Neuron (in vitro differentiated cells): Measurements from ENCODE around the gene MYOD1.

Experiments used
- H2AFZ ChIP-seq: one replicate; pipeline ENCODE4 v1.6.1; 2013; ENCODE audit warnings: low read depth, mild to moderate bottlenecking, inconsistent platforms, low read length, moderate library complexity
- H3K27me3 ChIP-seq: one replicate; pipeline ENCODE4 v1.6.1; 2013; ENCODE audit warnings: low read length; ENCODE audit not compliant: insufficient read depth
- H3K36me3 ChIP-seq: one replicate; pipeline ENCODE4 v1.6.1; 2013; ENCODE audit warnings: low read length; ENCODE audit not compliant: insufficient read depth
- H3K4me1 ChIP-seq: one replicate; pipeline ENCODE4 v1.6.1; 2013; ENCODE audit warnings: low read length; ENCODE audit not compliant: insufficient read depth
- H3K4me3 ChIP-seq: 2 replicates; pipeline ENCODE4 v1.5.1; 2013; ENCODE audit warnings: mild to moderate bottlenecking, low read length, moderate library complexity
- H3K9me3 ChIP-seq: one replicate; pipeline ENCODE4 v1.6.1; 2013; ENCODE audit warnings: low read length

MYOD1 gene

GRCh38 chr11:17694494-17695110, 24.8 kb upstream of the MYOD1 start:
- Histone ChIP-seq H3K4me1 (no peaks in the 10 kb centered on the region), H3K27me3 (peaks cover 64% of the 10 kb centered on the region)

GRCh38 chr11:17695454-17696441, 23.6 kb upstream of the MYOD1 start:
- H3K36me3 ChIP-seq, result no peaks in the 10 kb centered on the region
- H3K27me3 ChIP-seq, result peaks cover 68% of the 10 kb centered on the region
- no peak overlapping the region for H3K4me3 ChIP-seq
- no peaks in the 10 kb centered on the region for H3K9me3 ChIP-seq
- no peak overlapping the region for H2AFZ ChIP-seq
- no peaks in the 10 kb centered on the region for H3K4me1 ChIP-seq

More at GRCh38 chr11:17694494-17695110, 24.8 kb upstream of the MYOD1 start:
- Histone ChIP-seq H2AFZ (no peak overlapping the region), H3K4me3 (no peak overlapping the region), H3K36me3 (no peaks in the 10 kb centered on the region), H3K9me3 (no peaks in the 10 kb centered on the region)

- H2AFZ ChIP-seq, result no peak overlapping the region
- peaks cover 62% of the 10 kb centered on the region for H3K27me3 ChIP-seq
- no peaks in the 10 kb centered on the region for H3K9me3 ChIP-seq
- no peak overlapping the region for H3K4me3 ChIP-seq
- no peaks in the 10 kb centered on the region for H3K4me1 ChIP-seq
- no peaks in the 10 kb centered on the region for H3K36me3 ChIP-seq
Observed at GRCh38 chr11:17696741-17697140, 22.6 kb upstream of the MYOD1 start.

DNA sequence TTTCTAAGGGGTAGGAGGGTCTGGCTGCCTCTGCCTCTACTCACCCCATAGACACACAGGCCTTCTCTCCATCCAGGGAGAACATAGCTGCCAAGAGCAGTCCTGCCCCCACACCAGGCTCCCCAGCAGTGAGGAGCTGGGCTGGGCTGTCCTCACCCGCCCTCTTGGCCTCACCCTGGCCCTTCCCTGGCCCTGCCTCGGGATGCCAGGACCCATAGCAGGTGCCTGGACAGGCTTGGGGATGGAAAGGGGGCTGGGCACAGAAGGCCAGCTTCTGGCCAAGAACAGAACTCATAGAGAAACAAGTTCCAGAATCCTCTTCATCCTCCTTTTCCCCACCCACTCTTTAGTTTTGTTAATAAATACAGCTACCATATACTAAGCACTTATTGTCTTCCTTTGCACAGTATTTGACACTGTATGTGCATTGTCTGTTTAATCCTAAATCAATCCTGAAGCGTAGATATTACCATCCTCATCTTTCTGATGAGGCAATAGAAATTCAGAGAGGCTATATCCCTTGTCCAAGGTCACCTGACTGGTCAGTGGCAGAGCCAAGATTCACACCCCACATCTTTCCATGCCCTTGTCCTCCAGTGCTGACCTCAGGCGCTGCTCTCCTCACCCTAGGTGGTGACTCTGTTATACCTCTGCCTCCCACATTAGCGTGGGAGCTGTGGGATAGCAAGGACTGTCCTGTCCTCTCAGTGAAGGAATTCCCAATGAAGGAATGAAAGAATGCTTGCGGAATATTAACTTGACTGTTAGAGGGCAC, 22.0 kb upstream of the MYOD1 start:
- H3K4me3 ChIP-seq, result no peak overlapping the region
- no peaks in the 10 kb centered on the region for H3K36me3 ChIP-seq
- H3K27me3 ChIP-seq, result peaks cover 56% of the 10 kb centered on the region
- H3K9me3 ChIP-seq, result no peaks in the 10 kb centered on the region
- no peaks in the 10 kb centered on the region for H3K4me1 ChIP-seq
- H2AFZ ChIP-seq, result no peak overlapping the region

DNA sequence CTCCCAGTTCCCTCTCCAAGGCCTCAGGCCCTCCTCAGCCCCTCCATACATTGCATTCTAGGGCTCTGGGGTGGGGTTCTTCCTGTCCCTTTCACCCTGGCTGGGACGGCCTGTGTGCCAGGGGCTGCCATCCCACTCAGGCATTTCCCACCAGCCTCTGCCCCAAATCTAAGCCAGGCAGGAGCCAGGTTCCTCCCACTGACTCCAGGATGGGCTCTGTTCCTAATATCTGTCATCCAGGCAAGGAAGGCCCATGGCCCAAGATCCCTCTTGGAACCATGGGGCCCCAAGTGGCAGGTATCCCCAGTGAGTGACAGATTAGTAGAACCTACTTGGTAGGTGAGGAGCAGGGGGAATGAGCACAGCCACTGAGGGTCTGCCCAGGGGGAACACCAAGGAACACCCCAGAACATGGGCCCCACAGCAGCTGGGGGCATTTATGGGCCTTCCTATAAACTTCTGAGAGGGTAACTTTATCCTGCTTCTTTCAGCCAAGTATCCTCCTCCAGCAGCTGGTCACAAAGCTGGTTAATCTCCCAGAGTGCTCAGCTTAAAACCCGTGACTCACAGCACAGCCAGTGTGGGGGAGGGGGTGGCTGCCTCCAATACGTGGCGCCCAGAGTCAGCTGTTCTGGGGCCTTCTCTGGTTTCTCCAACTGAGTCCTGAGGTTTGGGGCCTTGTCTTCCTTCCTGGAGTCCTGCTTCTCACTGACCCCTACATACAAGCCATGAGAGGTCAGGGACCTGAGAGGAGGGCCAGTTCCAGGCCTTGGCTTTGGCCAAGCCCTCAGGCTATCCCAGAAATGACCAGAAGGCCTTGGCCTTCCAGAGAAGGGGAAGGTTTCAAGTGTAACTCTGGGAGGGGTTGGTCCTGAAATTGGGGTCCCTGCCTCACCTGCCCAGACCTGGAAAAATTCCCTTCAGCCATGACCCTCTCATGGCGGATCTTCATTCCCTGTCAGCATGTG, 19.9 kb upstream of the MYOD1 start:
- no peak overlapping the region for H2AFZ ChIP-seq
- no peaks in the 10 kb centered on the region for H3K36me3 ChIP-seq
- no peaks in the 10 kb centered on the region for H3K9me3 ChIP-seq
- no peak overlapping the region for H3K4me3 ChIP-seq
- H3K27me3 ChIP-seq, result peaks cover 39% of the 10 kb centered on the region
- H3K4me1 ChIP-seq, result no peaks in the 10 kb centered on the region

DNA sequence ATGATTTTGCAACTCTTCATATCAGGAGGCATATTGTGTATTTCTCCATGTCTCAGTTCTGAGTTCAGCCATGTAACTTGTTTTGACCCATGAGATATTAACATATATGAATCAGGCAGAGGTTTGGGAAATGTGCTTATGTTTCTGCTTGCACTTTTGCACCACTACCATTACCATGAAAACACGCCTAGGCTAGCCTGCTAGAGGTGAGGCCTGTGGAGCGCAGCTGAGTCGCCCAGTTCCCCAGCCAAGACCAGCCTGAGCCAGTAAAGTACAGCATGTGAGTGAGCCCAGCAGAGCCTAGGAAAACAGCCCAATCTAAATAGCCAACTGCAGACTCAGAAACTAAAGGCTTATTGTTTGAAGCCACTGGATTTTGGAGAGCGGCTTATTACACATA, 18.4 kb upstream of the MYOD1 start:
- H3K36me3 ChIP-seq, result no peaks in the 10 kb centered on the region
- H2AFZ ChIP-seq, result no peak overlapping the region
- no peaks in the 10 kb centered on the region for H3K9me3 ChIP-seq
- H3K4me3 ChIP-seq, result no peak overlapping the region
- H3K27me3 ChIP-seq, result peaks cover 24% of the 10 kb centered on the region
- no peaks in the 10 kb centered on the region for H3K4me1 ChIP-seq

GRCh38 chr11:17702876-17703275, 16.5 kb upstream of the MYOD1 start:
- Histone ChIP-seq H3K36me3 (no peaks in the 10 kb centered on the region), H3K27me3 (peaks cover 5% of the 10 kb centered on the region), H3K4me1 (no peaks in the 10 kb centered on the region), H3K9me3 (no peaks in the 10 kb centered on the region), H2AFZ (no peak overlapping the region), H3K4me3 (no peak overlapping the region)

DNA sequence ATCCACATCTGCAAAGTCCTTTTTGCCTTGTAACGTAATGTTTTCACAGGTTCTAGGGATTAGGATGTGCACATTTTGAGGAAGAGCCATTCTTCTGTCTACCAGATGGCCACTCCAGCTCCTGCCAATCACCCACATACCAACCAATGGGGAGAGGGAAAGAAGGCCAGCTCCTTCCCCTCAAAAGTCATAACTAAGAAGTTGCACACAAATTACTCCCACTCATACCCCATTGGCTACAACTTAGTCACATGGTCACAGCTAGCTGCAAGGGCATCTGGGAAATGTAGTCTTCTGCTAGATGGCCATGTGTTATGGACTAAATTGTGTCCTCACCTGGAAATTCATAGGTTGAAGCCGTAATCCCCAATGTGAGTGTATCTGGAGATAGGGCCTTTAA, 15.4 kb upstream of the MYOD1 start:
- Histone ChIP-seq H3K9me3 (no peaks in the 10 kb centered on the region), H3K4me1 (no peaks in the 10 kb centered on the region)

DNA sequence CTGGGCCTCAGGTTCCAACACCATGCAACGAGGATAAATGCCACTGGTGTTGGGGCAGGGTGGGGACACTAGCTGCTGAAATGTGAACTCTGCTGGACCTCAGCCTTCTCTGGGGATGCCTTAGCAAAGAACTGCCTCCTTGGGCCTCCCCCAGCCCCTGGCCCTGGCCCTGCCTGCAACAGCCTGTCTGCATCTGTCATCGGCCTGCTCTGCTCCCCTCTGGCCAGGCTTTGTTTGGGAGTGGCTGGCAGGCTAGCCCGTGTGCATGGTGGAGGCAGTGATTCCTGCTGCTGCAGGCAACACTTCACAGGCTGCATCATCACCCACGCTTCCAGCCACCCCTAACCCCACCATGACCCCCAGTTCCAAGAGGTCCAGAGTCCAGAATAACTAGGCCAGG, 11.5 kb upstream of the MYOD1 start:
- Histone ChIP-seq H3K27me3 (peaks cover 33% of the 10 kb centered on the region), H3K9me3 (no peaks in the 10 kb centered on the region), H3K4me1 (no peaks in the 10 kb centered on the region), H3K36me3 (no peaks in the 10 kb centered on the region), H3K4me3 (no peak overlapping the region), H2AFZ (no peak overlapping the region)

More for the DNA sequence above, 15.4 kb upstream of the MYOD1 start:
- Histone ChIP-seq H3K36me3 (no peaks in the 10 kb centered on the region), H3K4me3 (no peak overlapping the region), H3K27me3 (peaks cover 4% of the 10 kb centered on the region), H2AFZ (no peak overlapping the region)

- Histone ChIP-seq H2AFZ (no peak overlapping the region), H3K4me1 (no peaks in the 10 kb centered on the region), H3K4me3 (no peak overlapping the region), H3K27me3 (peaks cover 66% of the 10 kb centered on the region), H3K36me3 (no peaks in the 10 kb centered on the region), H3K9me3 (no peaks in the 10 kb centered on the region)
Observed at GRCh38 chr11:17711836-17712235, 7.5 kb upstream of the MYOD1 start.

DNA sequence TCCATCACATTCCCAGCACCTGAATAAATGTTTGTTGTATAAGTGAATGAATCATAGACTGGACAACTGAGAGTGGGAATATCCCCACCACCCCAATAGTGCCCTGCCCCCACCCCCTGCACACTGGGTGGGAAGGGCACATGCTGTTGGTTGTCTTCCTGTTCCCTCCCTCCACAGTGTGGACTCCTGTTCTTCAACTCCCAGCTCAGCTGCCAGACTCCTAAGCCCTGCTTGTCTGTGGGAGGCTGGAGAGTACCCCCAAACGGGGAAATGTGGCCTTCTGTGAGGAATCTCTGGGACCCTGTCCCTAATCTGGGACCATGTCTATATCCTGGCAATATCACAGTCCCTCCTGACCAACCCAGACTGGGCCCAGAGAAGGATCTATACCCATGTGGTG, 5.5 kb upstream of the MYOD1 start:
- Histone ChIP-seq H3K4me3 (no peak overlapping the region), H3K36me3 (no peaks in the 10 kb centered on the region), H3K9me3 (no peaks in the 10 kb centered on the region), H3K27me3 (peaks cover 86% of the 10 kb centered on the region), H3K4me1 (no peaks in the 10 kb centered on the region), H2AFZ (no peak overlapping the region)

GRCh38 chr11:17714356-17714854, 5.0 kb upstream of the MYOD1 start:
- H3K4me1 ChIP-seq, result no peaks in the 10 kb centered on the region
- H3K9me3 ChIP-seq, result no peaks in the 10 kb centered on the region
- no peaks in the 10 kb centered on the region for H3K36me3 ChIP-seq
- no peak overlapping the region for H2AFZ ChIP-seq
- no peak overlapping the region for H3K4me3 ChIP-seq
- H3K27me3 ChIP-seq, result peaks cover 86% of the 10 kb centered on the region
